Activated naive CD8-positive, alpha-beta T cell treated with anti-CD3 and anti-CD28 coated beads for 36 hours (primary cell): ENCODE data around the gene HUNK. TPM values are rescaled to one million over a fixed set of nuclear protein-coding genes. Genes with fewer than 3 reads are reported as not detected.
"Not testable (repeated sequence)": the region's sequence is repeated elsewhere in the genome, so short reads cannot be mapped to it uniquely, and the experiment has no call there.

Experiments
- DNase-seq: peaks from one replicate; pipeline ENCODE4 v3.0.0; 2021
- H3K27ac Mint-ChIP-seq: one replicate; pipeline ENCODE4 v1.8.0; 2022; ENCODE audit warnings: mild to moderate bottlenecking, moderate library complexity, mixed read lengths
- H3K27me3 Mint-ChIP-seq: one replicate; pipeline ENCODE4 v1.8.0; 2022; ENCODE audit warnings: mild to moderate bottlenecking, mixed read lengths
- H3K36me3 Mint-ChIP-seq: one replicate; pipeline ENCODE4 v1.8.0; 2021; ENCODE audit warnings: mild to moderate bottlenecking, mixed read lengths
- H3K4me1 Mint-ChIP-seq: one replicate; pipeline ENCODE4 v1.8.0; 2021; ENCODE audit warnings: mixed read lengths
- H3K4me3 Mint-ChIP-seq: one replicate; pipeline ENCODE4 v1.8.0; 2022; ENCODE audit warnings: mild to moderate bottlenecking, moderate library complexity, mixed read lengths
- H3K9me3 Mint-ChIP-seq: one replicate; pipeline ENCODE4 v1.8.0; 2022; ENCODE audit warnings: mixed read lengths
- total RNA-seq, 2 experiments: library from RNA; stranded (reverse); gene quantifications; one replicate each; pipeline ENCODE4 v1.2.3, GENCODE V29; 2021

Gene HUNK
- total RNA-seq, 2 experiments from 2014 or later: 0.42 to 0.54 TPM

- not testable (repeated sequence) for H3K27ac Mint-ChIP-seq, DNase-seq, H3K36me3 Mint-ChIP-seq, H3K9me3 Mint-ChIP-seq, H3K27me3 Mint-ChIP-seq, H3K4me1 Mint-ChIP-seq, H3K4me3 Mint-ChIP-seq
Observed at GRCh38 chr21:31857631-31858030, 15.2 kb upstream of the HUNK start.

GRCh38 chr21:31860851-31861250 lies 12.0 kb upstream of the HUNK start:
- Mint-ChIP-seq H3K4me3 (no peak overlapping the region), H3K4me1 (no peaks in the 10 kb centered on the region), H3K27me3 (no peaks in the 10 kb centered on the region), H3K9me3 (no peaks in the 10 kb centered on the region), H3K27ac (no peak overlapping the region), H3K36me3 (no peaks in the 10 kb centered on the region)
- no peak for DNase-seq

- H3K9me3 Mint-ChIP-seq: no peaks in the 10 kb centered on the region
- no peaks in the 10 kb centered on the region for H3K36me3 Mint-ChIP-seq
- H3K27ac Mint-ChIP-seq: no peak overlapping the region
- no peaks in the 10 kb centered on the region for H3K27me3 Mint-ChIP-seq
- DNase-seq: no peak
- H3K4me3 Mint-ChIP-seq: no peak overlapping the region
- H3K4me1 Mint-ChIP-seq: no peaks in the 10 kb centered on the region
Observed at GRCh38 chr21:31862078-31862477, 10.7 kb upstream of the HUNK start.

- Mint-ChIP-seq H3K36me3 (no peaks in the 10 kb centered on the region), H3K4me1 (no peaks in the 10 kb centered on the region), H3K9me3 (no peaks in the 10 kb centered on the region), H3K27ac (no peak overlapping the region), H3K27me3 (peaks cover 9% of the 10 kb centered on the region), H3K4me3 (no peak overlapping the region)
- DNase-seq: no peak
Observed at GRCh38 chr21:31865429-31865970, 7.3 kb upstream of the HUNK start.

GRCh38 chr21:31866077-31866511 lies 6.7 kb upstream of the HUNK start:
- H3K4me1 Mint-ChIP-seq: no peaks in the 10 kb centered on the region
- no peak overlapping the region for H3K4me3 Mint-ChIP-seq
- H3K27me3 Mint-ChIP-seq: peaks cover 12% of the 10 kb centered on the region
- H3K36me3 Mint-ChIP-seq: no peaks in the 10 kb centered on the region
- no peak overlapping the region for H3K27ac Mint-ChIP-seq
- DNase-seq: peak; percentile 67
- H3K9me3 Mint-ChIP-seq: no peaks in the 10 kb centered on the region

GRCh38 chr21:31869750-31870149 lies 3.1 kb upstream of the HUNK start:
- Mint-ChIP-seq H3K9me3 (no peaks in the 10 kb centered on the region), H3K27me3 (peaks cover 32% of the 10 kb centered on the region), H3K4me3 (no peak overlapping the region), H3K4me1 (peaks cover 6% of the 10 kb centered on the region), H3K27ac (no peak overlapping the region), H3K36me3 (no peaks in the 10 kb centered on the region)
- DNase-seq: no peak

- Mint-ChIP-seq H3K27ac (no peak overlapping the region), H3K9me3 (no peaks in the 10 kb centered on the region), H3K27me3 (peaks cover 40% of the 10 kb centered on the region), H3K4me3 (no peak overlapping the region), H3K36me3 (no peaks in the 10 kb centered on the region), H3K4me1 (peaks cover 6% of the 10 kb centered on the region)
- no peak for DNase-seq
Observed at GRCh38 chr21:31870472-31871193, 2.2 kb upstream of the HUNK start.

GRCh38 chr21:31871371-31871770 lies 1.4 kb upstream of the HUNK start:
- H3K9me3 Mint-ChIP-seq, DNase-seq, H3K4me1 Mint-ChIP-seq, H3K4me3 Mint-ChIP-seq, H3K36me3 Mint-ChIP-seq, H3K27ac Mint-ChIP-seq: not testable (repeated sequence)
- H3K27me3 Mint-ChIP-seq: peaks cover 45% of the 10 kb centered on the region

- peaks cover 47% of the 10 kb centered on the region for H3K27me3 Mint-ChIP-seq
- H3K27ac Mint-ChIP-seq: no peak overlapping the region
Observed at GRCh38 chr21:31872072-31872451, 758 bp upstream of the HUNK start.

GRCh38 chr21:31873275-31873695 lies 465 bp downstream of the HUNK start:
- Mint-ChIP-seq H3K27ac (no peak overlapping the region), H3K4me1 (peaks cover 6% of the 10 kb centered on the region), H3K9me3 (no peaks in the 10 kb centered on the region), H3K27me3 (peaks cover 56% of the 10 kb centered on the region), H3K36me3 (no peaks in the 10 kb centered on the region), H3K4me3 (peak overlapping the region; percentile 48)
- no peak for DNase-seq

More at GRCh38 chr21:31872072-31872451, 758 bp upstream of the HUNK start:
- Mint-ChIP-seq H3K9me3 (no peaks in the 10 kb centered on the region), H3K4me3 (peak overlapping the region; percentile 77), H3K4me1 (peaks cover 6% of the 10 kb centered on the region), H3K36me3 (no peaks in the 10 kb centered on the region)
- no peak for DNase-seq

GRCh38 chr21:31873696-31874599 lies 1.1 kb downstream of the HUNK start:
- Mint-ChIP-seq H3K27me3 (peaks cover 56% of the 10 kb centered on the region), H3K9me3 (no peaks in the 10 kb centered on the region), H3K4me3 (peak overlapping the region; percentile 48)

GRCh38 chr21:31874812-31875212 lies 2.0 kb downstream of the HUNK start:
- Mint-ChIP-seq H3K27me3 (peaks cover 55% of the 10 kb centered on the region), H3K27ac (no peak overlapping the region), H3K9me3 (no peaks in the 10 kb centered on the region), H3K4me3 (no peak overlapping the region), H3K4me1 (peaks cover 6% of the 10 kb centered on the region), H3K36me3 (no peaks in the 10 kb centered on the region)
- DNase-seq: no peak

More at GRCh38 chr21:31873696-31874599, 1.1 kb downstream of the HUNK start:
- DNase-seq: peak; percentile 65
- no peak overlapping the region for H3K27ac Mint-ChIP-seq
- peaks cover 6% of the 10 kb centered on the region for H3K4me1 Mint-ChIP-seq
- H3K36me3 Mint-ChIP-seq: no peaks in the 10 kb centered on the region

- Mint-ChIP-seq H3K36me3 (no peaks in the 10 kb centered on the region), H3K4me1 (peaks cover 6% of the 10 kb centered on the region), H3K27me3 (peaks cover 55% of the 10 kb centered on the region), H3K4me3 (no peak overlapping the region), H3K9me3 (no peaks in the 10 kb centered on the region), H3K27ac (no peak overlapping the region)
- DNase-seq: no peak
Observed at GRCh38 chr21:31875496-31876015, 2.7 kb downstream of the HUNK start.

GRCh38 chr21:31877463-31877957 lies 4.7 kb downstream of the HUNK start:
- peaks cover 40% of the 10 kb centered on the region for H3K27me3 Mint-ChIP-seq
- H3K27ac Mint-ChIP-seq: no peak overlapping the region
- DNase-seq: no peak
- no peaks in the 10 kb centered on the region for H3K9me3 Mint-ChIP-seq
- peaks cover under 1% of the 10 kb centered on the region for H3K4me1 Mint-ChIP-seq
- H3K36me3 Mint-ChIP-seq: no peaks in the 10 kb centered on the region
- no peak overlapping the region for H3K4me3 Mint-ChIP-seq

GRCh38 chr21:31878831-31879230 lies 6.0 kb downstream of the HUNK start:
- Mint-ChIP-seq H3K4me3 (no peak overlapping the region), H3K9me3 (no peaks in the 10 kb centered on the region), H3K27me3 (peaks cover 39% of the 10 kb centered on the region), H3K36me3 (no peaks in the 10 kb centered on the region), H3K4me1 (no peaks in the 10 kb centered on the region), H3K27ac (no peak overlapping the region)
- DNase-seq: no peak
